HG03575 (cell line): ENCODE data around the gene WSCD1.

Source experiments
- ATAC-seq: cut with Tn5 transposase; IDR thresholded peaks from one replicate; pipeline ENCODE4 v1.9.1; 2021; ENCODE audit not compliant: unreplicated experiment, insufficient number of reproducible peaks, low FRiP score; ENCODE audit errors: extremely low read depth

The WSCD1 gene

GRCh38 chr17:6139447-6139832 is 69.3 kb downstream of the WSCD1 start:
- no peak for ATAC-seq

DNA sequence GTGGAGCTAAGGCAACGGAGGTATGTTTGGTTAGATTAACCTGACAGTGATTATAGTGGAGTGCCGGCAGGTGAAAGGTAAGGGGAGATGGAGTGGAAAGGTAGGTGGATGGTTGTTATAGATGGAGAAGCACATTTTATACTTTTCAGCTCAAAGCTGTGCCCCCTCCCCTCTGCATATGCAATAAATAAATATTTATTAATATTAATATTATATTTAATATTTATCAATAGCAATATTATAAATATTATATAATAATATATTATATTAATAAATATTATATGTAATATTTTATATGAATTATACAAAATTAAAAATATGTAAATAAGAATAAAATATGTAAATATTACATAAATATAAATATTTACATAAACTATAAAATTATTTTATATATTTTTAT is 70.0 kb downstream of the WSCD1 start:
- no peak for ATAC-seq

DNA sequence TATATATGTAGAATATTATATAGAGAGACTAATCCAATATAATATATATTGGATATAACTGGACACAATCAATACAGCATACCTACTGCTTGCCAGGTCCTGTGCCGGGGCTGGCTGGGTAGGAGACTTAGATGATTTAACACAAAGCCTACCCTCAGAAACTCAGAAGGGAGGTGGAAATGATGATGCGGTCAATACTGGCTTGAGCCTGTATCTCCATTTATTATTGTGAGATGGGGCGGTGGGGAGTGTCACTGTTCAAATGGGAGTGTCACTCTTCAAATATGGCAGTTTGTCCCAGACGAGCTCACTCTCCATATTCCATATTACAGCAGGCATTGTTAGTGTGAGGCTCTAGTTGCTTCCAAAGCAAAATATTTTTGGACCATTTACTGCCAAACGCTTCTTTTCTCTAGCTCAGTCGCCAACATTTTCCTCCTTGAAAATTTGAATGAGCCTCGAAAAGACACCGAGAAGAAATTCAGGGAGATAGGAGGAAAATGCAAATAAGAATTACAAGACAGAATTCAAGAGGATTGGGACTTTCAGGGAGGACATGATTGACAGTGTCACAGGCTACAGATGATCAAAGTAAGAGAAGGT is 70.7 kb downstream of the WSCD1 start:
- no peak for ATAC-seq

- no peak for ATAC-seq
Observed at GRCh38 chr17:6142701-6143100, 72.5 kb downstream of the WSCD1 start.

- no peak for ATAC-seq
Observed at GRCh38 chr17:6145946-6146345, 75.8 kb downstream of the WSCD1 start.

GRCh38 chr17:6147042-6147441 is 76.9 kb downstream of the WSCD1 start:
- no peak for ATAC-seq

- ATAC-seq: no peak
Observed at GRCh38 chr17:6153375-6153774, 83.2 kb downstream of the WSCD1 start.

DNA sequence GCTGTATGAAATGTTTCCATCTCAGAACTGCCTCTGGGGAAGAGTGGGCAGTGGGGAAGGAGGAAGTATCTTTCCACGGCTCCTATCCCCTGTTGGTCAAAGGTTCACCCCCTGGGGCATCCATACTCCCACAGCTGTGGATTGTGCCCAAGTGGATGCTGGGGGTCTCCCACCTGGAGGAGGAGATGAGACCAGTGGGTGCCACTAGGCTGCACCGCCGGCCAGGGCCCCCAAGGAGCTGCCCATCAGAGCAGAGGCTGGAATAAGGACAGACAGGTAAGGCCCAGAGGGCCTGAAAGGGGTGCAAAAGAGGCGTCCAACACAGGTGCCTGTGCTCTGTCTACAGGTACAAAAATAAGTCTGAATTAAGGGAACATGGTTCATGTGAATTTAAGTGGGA is 87.5 kb downstream of the WSCD1 start:
- no peak for ATAC-seq

GRCh38 chr17:6159541-6160231 is 89.5 kb downstream of the WSCD1 start:
- ATAC-seq: no peak

GRCh38 chr17:6160232-6160555 is 90.0 kb downstream of the WSCD1 start:
- ATAC-seq: no peak

DNA sequence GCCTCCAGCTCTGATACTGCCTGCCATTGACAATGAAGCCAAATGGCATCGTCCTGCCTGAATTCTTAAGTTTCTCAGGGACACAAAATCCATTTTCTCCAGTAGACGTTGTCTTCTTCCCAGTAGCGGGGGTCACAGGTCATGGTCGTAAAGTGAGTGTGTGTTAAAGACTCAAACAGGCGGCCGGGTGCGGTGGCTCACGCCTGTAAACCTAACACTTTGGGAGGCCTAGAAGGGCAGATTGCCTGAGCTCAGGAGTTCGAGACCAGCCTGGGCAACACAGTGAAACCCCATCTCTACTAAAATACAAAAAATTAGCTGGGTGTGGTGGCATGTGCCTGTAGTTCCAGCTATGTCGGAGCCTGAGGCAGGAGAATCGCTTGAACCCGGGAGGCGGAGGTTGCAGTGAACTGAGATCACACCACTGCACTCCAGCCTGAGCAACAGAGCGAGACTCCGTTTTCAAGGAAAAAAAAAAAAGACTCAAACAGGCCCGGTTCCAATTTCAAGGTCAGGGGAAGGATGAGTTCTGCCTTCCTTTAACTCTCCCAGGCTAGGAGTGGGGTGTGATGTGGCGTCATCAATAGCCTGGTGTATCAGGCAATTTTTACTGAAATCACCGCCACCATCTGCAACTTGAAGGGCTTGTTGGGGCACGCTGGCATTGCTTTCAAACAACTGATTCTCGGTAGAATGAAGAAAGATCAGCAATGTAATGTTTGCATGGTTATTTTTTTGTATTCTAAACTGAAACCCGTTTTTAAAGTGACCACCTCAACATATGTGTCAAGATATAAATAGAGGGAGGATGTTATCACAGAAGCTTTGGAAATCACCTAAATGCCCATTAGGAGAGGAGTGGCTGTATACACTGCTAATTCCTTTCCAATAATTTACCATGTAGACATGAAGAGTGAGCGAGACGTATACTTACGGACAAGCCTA is 91.0 kb downstream of the WSCD1 start:
- no peak for ATAC-seq

DNA sequence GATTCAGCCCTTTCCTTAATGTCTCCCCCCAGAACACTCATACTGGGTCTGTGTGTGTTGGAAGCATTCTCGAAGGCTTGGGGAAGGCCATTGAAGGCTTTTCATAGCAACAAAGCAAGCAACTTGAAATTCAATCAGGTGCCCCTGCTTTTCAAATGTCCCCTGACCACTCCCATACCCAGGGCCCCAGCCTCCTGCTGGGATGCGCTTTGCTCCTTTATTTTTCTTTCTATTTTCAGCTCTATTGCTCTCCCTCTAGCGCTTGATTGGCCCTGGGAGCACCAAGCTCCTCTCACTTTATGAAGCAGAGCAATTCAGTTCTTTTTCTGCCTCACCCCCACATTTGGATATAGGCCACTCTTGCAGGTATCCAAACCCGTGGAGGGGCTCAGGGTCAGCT is 92.0 kb downstream of the WSCD1 start:
- no peak for ATAC-seq

DNA sequence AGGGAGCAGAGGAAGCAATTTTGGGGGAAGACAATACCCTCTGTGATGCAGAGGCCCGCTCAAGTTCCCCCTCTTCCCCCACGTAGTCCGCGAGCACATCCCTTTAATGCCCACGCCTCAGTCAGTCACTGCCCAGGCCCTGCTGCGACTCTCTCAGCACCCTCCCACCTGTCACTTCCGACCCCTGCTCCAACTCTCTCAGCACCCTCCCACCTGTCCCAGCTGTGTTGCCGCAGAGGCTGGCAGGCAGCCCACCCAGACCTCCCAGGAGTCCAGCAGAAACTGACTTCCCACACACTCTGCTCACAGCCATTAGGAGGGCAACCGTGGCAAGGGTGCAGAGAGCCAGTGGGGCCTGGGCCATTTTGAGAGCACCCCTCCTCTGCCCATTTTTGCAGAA is 92.7 kb downstream of the WSCD1 start:
- no peak for ATAC-seq

GRCh38 chr17:6163612-6164333 is 93.6 kb downstream of the WSCD1 start:
- ATAC-seq: no peak

- no peak for ATAC-seq
Observed at GRCh38 chr17:6164996-6165395, 94.8 kb downstream of the WSCD1 start.

GRCh38 chr17:6165806-6166205 is 95.6 kb downstream of the WSCD1 start:
- no peak for ATAC-seq

GRCh38 chr17:6166492-6167179 is 96.5 kb downstream of the WSCD1 start:
- ATAC-seq: no peak

DNA sequence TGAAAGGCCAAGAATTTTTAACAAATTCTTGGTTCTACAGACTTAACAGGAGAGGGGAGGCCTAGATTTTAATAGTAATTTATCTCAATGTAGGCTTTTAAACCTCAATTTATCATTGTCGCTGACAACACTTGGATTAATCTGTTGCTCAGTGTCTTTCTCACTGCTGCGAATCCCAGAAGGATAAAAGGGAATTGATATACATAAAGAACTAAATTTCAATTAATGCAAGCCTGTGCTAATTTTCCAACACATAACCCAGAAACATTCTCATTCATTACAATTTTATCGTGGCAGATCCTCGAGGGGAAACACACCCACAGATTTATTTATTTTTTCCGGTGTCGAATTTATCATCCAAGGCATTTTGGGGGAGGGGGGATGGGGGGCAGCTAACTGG is 98.1 kb downstream of the WSCD1 start:
- ATAC-seq: no peak

- ATAC-seq: no peak
Observed at GRCh38 chr17:6170349-6170748, 100.2 kb downstream of the WSCD1 start.
